ENCODE data around the gene RUFY3.

RUFY3 gene

DNA sequence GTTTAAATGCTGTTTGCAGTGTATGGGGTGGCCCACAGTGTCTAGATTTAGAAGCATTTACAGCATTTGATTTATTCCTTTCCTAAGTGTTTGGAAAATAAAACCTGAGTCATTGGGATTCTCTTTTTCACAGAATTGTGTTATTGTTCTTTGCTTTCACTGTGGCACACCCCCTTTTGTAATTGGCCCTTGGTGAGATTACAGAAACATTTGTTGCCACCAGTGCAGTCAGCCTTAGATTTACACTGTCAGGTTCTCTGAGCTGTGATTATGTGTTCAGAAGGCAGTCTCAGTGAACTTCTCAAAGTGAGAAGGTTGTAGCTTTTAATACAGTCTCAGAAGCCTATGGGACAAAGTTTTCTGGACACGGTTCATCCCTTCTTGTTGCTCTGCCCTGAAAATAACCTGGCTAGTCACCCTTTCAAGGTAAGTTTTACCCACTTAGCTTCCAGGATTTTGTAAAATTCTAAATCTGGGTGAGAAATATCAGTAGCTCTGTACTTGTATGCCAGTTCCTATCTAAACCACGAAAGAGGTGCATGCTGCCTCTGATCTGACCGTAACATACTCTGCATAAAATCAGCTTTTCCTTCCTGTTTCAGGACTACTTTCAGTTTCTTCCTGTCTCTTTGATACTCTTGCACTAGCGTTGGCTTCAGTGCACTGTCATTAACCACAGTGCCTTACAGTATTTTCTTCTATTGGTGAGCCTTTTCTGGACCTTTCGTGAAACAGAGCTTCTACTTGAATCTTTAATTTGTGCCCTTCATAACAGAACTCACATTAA lies 12.6 kb downstream of the RUFY3 start:
- in situ Hi-C loops (cut with HindIII; ENCODE audit: low sequenced_read_pairs) = no loop called here

DNA sequence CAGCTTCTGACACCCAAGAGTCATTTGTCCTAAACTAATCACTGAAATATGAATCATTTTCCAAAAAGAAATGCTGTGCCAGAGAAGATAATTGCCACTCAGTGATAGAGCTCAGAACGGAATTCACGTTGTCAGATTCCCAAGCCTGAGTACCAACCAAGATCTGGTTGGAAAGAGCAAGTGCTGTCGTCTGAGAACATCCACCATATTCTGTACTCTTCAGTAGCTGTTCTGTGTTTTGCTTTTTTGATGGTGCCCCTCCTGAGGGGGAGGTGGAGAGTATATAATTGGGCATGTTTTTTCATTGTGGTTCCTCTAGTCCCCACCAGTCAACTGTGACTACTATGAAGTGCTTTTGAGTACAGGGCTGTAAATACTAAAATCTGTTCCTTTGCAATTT lies 13.2 kb downstream of the RUFY3 start:
- in situ Hi-C loops (cut with HindIII; ENCODE audit: low sequenced_read_pairs) = loop anchor here (5.0 kb wide), 1 partner anchor 82 kb away; no protein-coding TSS in a partner anchor

DNA sequence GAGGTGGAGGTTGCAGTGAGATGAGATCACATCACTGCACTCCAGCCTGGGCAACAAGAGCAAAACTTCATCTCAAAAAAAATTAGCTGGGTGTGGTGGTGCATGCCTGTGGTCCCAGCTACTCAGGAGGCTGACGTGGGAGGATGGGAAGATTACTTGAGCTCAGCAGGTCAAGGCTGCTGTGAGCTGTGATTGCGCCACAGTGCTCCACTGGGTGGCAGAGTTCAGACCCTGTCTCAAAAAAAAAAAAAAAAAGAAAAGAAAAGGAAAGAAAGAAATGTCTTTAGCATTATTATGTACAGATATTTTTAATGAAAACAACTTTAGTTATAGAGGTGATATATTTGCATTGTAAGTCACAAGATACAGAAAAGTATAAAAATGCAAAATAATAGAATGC lies 14.2 kb downstream of the RUFY3 start:
- in situ Hi-C loops (cut with HindIII; ENCODE audit: low sequenced_read_pairs) = loop anchor here (5.0 kb wide), 1 partner anchor 81 kb away; no protein-coding TSS in a partner anchor

DNA sequence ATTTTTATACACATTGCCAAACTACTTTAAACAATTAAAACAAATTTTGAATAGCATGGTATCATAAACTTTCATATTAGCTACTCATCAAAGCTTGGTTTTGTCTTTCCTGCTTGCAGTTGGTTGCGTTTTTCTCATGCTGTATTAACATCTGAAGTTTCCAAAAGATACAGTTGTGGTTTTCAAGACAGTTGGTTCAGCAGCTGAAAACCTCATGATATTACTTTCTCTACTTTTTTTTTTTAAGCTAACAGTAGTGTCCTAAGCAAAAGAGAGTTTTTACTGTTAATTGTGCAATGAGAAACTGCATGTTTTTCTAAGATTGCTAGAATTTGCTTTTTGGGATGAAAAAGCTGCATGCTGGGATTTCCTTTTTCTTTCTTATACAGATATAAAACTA lies 15.2 kb downstream of the RUFY3 start:
- in situ Hi-C loops (cut with HindIII; ENCODE audit: low sequenced_read_pairs) = loop anchor here (5.0 kb wide), 1 partner anchor 80 kb away; no protein-coding TSS in a partner anchor

DNA sequence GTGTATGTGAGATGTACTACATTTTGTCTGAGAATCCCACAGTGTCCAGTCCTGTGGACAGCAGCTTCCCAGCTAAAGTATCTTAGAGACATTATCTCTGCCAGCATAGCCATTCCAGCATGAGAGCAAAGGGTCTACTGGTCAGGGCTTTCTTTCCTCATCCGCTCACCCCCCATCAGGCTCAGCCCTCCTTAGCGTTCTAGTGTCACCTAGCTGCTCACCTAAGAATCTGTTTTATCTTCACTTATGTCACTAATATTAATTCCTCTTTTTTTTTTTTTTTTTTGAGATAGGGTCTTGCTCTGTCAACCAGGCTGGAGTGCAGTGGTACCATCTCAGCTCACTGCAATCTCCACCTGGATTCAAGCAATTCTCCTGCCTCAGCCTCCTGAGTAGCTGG lies 15.6 kb downstream of the RUFY3 start:
- in situ Hi-C loops (cut with HindIII; ENCODE audit: low sequenced_read_pairs) = loop anchor here (5.0 kb wide), 1 partner anchor 80 kb away; no protein-coding TSS in a partner anchor

DNA sequence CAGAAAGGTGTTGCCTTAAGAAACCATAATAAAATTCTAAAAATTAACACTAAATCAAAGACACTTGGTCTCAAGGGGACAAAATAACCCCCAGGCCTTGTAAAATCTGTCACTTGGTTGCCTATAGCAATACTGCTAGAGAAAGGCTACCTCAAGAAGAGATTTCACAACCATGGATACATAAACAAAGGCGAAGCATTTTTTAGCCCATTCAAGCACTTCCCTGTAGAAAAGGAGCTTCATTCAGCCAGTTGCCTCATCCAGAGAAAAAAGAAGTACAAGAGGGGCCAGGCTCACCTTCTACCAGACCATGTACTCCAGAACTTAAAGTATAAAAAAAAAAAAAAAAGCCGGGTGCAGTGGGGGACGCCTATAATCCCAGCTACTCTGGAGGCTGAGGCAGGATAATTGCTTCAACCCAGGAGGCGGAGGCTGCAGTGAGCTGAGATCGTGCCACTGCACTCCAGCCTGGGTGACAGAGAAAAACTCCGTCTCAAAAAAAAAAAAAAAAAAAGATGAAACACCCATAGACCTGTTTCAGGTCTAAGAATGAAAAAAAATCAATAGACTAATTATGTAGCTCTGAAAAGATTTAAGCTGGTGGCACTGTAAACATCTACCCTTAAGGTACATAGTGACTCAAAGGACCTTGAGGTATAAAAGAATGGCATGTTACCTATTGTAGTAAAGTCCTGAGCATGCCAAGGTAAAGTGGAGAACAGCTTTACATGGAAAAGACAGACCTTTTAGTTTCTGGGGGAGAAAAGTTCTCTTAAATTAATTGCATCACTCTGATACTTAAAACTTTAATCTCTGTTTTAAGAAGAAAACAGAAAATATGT lies 18.0 kb downstream of the RUFY3 start:
- in situ Hi-C loops (cut with HindIII; ENCODE audit: low sequenced_read_pairs) = loop anchor here (5.0 to 10.0 kb wide), 2 partner anchors 45 to 78 kb away; no protein-coding TSS in a partner anchor

DNA sequence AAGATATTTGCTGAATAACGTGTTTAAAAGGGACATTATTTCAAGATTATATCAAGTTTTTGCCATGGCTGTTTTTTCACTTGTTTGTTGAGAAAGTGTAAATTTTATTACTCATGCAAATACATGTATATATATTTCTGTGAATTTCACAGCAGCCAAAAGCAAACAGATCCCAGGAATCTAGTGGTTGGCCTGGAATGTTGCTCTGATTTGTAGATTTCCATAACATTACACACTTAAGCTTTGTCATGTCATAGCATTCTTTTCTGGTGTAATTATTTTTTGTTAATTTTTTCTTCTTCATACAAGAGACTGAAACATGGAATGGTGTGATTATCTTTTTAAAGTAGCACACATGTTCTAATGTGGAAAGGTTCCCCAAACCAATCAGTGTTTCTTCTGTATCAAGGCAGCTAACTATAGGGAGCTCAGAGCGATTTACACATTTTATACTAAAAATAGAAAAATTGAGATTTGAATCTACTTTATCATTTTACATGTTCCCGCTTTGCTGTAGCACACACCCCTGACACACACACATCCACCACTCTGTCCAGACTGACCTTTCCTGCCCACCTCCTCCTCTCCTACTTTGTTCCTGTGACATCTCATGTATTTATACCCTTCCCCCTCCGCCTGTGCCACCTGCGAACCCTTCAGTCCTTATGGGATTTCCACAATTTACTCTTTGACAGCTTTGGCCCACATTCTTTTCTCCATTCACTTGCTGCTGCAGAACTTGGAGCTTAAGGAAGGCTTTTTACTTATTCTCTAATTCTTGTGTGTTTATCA lies 20.3 kb downstream of the RUFY3 start:
- in situ Hi-C loops (cut with HindIII; ENCODE audit: low sequenced_read_pairs) = loop anchor here (10.0 kb wide), 1 partner anchor 47 kb away; no protein-coding TSS in a partner anchor

DNA sequence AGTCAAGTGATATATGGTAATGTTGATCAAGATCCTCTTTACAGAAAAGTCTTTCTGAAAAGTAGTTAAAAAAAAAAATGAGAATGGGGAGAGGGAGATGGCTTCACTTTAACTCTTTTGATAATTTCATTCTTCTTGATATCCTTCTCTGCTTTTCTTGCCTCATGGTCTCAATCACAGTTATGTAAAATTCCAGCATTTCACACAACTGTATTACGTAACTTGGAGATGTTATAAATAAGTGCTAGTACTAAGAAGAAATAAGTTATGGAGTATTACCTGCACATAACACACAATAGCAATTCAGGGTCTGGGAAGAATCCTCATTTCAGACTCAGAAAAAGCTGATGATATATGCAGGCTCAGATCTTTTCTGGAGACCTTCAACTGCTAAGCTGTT lies 22.0 kb downstream of the RUFY3 start:
- in situ Hi-C loops (cut with HindIII; ENCODE audit: low sequenced_read_pairs) = loop anchor here (10.0 kb wide), 1 partner anchor 49 kb away; no protein-coding TSS in a partner anchor

DNA sequence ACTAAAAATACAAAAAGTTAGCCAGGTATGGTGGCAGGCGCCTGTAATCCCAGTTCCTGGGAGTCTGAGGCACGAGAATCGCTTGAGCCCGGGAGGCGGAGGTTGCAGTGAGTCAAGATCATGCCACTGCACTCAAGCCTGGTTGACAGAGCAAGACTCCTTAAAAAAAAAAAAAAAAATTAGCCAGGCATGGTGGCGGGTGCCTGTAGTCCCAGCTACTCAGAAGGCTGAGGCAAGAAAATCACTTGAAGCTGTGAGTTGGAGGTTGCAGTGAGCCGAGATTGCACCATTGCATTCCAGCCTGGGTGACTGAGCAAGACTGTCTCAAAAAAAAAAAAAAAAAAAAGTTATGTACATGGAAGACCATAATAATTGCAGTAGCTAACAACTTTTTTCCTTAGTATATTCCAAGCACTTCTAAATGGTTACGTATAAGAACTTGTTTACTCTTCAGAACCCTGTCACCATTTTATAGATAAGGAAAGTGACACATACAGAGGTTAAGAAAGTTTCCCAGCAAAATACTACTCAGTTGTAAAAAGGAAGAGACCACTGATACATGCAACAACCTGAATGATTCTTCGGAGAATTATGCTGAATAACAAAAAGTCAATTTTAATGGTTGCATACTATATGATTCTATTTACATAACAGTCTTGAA lies 24.5 kb downstream of the RUFY3 start:
- in situ Hi-C loops (cut with HindIII; ENCODE audit: low sequenced_read_pairs) = loop anchor here (10.0 kb wide), 1 partner anchor 52 kb away; no protein-coding TSS in a partner anchor

DNA sequence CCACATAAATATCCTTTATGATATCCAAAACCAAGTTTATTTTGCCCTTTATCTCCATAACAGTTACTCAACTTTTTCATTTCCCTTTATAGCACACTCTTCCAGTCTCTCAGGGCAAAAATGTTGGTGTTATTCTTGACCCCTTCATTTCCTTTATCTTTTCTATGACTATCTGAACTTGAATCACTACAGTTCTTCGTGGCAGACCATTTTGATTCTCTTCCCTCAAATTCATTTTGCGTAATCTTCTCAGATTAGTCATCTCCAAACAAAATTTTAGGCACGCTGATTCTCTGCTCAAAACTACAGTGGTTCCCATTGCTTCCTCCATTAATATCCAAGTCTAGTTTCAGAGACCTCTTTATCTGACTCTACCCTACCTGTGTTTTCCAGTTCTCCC lies 26.1 kb downstream of the RUFY3 start:
- in situ Hi-C loops (cut with HindIII; ENCODE audit: low sequenced_read_pairs) = loop anchor here (10.0 kb wide), 1 partner anchor 53 kb away; no protein-coding TSS in a partner anchor

DNA sequence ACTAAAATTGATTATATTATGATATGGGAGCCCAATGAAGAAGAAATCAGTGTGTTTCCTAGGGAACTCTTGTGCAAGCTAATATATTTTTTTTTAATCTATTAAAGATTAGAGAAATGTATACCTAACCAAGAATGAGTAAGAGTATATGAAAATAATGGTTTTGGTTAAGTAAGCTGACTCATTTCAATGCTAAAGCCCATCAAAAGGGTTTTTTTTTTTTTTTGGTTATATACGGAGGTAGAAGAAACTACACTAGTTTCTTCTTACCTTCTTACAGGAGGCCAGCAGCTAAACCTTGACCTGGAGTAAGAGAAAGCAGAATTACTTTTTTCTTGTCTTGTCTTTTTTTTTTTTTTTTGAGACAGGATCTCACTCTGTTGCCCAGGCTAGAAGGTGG lies 27.5 kb downstream of the RUFY3 start:
- in situ Hi-C loops (cut with HindIII; ENCODE audit: low sequenced_read_pairs) = loop anchor here (10.0 kb wide), 1 partner anchor 55 kb away; no protein-coding TSS in a partner anchor

DNA sequence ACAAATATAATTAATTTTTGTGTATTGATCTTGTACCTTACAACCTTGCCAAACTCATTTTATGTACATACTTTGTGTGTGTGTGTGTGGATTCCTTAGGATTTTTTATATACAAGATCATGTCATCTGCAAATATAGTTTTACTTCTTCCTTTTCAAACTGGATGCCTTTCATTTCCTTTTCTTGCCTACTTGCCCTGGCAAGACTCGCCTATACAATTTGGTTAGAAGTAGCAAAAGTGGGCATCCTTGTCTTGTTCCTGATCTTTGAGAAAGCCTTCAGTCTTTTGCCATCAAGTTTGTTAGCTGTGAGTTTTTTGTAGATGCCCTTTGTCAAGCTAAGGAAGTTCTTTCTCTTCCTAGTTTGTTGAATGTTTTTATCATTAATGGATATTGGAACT lies 30.5 kb downstream of the RUFY3 start:
- in situ Hi-C loops (cut with HindIII; ENCODE audit: low sequenced_read_pairs) = no loop called here

DNA sequence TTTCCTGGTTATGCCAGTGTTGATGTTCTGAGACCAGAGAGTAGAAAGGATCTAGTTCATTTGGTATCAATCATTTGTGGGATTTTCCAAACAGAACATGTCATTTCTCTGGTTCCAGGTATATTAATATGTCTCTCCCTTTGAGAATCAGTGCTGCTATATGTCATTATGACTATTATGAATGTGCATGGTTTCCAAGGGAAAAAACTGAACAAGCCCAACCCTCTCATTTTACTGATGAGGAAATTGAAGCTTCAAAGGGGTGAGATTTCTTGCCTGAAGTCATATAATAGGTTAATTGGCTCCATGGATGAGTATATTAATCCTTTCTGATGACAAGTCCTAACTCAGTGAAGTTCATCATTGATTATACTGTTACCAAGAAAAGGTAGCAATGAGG lies 31.9 kb downstream of the RUFY3 start:
- in situ Hi-C loops (cut with HindIII; ENCODE audit: low sequenced_read_pairs) = no loop called here

DNA sequence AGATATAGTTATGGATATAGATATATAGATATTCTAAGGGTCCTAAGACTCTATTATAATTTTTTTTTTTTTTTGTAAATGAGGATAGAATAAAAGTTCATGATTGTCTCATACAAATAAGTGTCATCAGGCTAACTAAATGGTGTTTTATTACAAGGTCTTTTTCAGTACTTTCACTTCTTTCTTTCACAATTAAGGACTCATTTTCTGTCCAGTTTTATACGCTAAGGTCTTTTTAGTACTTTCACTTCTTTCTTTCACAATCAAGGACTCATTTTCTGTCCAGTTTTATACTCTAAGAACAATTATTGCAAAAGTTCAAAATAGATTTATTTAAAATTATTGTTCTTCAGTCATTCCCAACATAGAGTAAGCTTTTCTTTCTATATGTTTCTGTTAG lies 32.7 kb downstream of the RUFY3 start:
- in situ Hi-C loops (cut with HindIII; ENCODE audit: low sequenced_read_pairs) = no loop called here

DNA sequence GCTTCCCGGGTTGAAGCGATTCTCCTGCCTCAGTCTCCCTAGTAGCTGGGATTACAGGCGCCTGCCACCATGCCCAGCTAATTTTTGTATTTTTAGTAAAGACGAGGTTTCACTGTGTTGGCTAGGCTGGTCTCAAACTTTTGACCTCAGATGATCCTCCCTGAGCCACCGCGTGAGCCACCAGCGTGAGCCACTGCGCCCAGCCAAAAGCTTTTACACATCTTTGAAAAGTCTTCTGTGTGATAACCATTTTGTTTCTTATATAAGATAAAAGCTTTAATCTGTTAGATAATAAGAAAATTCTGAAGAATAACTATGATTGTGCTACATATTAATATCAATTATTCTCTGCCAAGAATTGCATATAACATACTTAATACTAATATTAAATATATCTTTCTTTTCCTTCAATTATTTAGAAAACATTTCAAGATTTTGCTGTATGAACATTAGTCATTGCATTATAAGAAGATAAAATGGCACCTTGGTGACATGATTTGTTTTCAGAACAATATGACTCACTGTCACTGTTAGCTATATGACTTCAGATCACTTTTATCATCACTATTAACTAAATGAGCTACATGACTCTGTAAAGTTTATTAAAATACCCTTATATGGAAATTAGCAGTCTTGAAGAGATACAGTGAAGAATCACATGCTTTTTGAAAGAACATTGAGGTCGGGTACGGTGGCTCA lies 33.4 kb downstream of the RUFY3 start:
- in situ Hi-C loops (cut with HindIII; ENCODE audit: low sequenced_read_pairs) = no loop called here

DNA sequence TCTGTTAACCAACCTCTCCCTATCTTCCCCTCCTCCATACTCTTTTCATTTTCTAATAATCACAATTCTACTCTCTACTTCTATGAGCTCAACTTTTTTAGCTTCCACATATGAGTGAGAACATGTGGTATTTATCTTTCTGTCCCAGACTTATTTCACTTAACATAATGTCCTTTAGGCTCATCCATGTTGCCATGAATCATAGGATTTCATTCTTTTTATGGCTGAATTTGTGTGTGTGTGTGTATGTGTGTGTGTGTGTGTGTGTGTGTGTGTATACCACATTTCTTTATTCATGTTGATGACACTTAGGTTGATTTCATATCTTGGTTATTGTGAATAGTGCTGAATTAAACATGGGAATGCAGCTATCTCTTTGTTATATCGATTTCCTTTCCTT lies 37.4 kb downstream of the RUFY3 start:
- in situ Hi-C loops (cut with HindIII; ENCODE audit: low sequenced_read_pairs) = no loop called here

DNA sequence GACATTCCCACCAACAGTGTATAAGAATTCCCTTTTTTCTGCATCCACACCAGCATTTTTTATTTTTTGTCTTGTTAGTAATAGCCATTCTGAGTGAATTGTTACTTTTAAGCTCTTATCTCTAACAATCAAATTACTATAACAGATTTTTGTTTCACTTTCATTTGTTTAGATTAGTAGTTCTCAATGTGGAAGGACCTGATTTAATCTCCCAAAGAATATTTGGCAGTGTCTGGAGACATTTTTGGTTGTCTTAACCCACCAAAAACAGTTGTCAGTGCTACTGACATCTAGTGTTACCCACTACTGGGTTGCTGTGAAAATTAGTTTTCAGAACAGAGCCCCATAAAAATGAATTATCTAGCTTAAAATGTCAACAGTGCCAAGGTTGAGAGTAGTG lies 37.9 kb downstream of the RUFY3 start:
- in situ Hi-C loops (cut with HindIII; ENCODE audit: low sequenced_read_pairs) = no loop called here

DNA sequence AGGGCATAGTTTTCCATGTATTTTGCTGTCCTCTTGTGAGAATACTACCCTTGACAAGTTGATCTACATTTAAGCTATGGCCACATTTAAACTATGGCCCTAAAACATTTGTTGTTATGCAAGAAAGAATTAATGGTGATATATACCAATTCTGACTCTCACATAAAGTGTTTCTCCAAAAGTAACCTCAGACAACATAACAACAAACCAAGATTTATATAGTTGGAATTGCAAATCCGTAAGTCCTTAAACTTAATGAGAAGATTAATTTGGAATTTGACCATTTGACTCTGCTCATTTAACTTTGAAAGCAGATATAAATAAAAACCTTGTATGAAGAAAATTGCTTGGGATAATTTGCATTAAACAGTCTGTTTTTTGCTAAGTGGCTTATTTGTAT lies 38.9 kb downstream of the RUFY3 start:
- in situ Hi-C loops (cut with HindIII; ENCODE audit: low sequenced_read_pairs) = no loop called here

DNA sequence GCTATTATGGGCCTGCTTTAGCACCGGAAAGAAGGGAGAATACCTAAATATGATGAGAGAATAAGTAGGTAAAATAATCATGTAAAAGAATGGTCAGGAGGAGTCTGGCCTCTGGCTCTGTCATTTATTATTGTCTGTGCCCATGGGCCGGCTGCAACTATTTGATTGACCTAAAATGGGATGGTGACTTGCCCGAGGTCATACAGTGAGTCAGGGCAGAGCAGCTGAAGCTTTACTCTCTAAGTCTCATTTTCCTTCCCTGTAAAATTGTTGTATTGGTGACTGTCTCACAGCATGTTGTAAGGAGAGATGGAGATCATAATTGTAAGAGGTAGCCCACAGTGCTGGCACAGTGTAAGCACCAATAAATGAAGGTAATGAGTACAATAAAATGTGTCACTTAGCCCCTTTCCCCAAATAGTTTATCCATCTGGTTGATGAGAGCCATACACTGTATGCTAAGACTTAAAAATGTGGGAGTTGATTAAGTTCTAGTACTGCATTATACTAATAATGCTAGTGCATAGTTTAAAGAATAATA lies 39.6 kb downstream of the RUFY3 start:
- in situ Hi-C loops (cut with HindIII; ENCODE audit: low sequenced_read_pairs) = no loop called here

Measured in endothelial cell of hepatic sinusoid (primary cell).